LNCAP (cell line): Measurements from ENCODE around the gene BPI.

Experiments used
- CTCF ChIP-seq: fragments of 450-650 bp; IDR thresholded peaks from 2 replicates; pipeline ENCODE4 v1.5.1; 2017; ENCODE audit warnings: mild to moderate bottlenecking

Gene BPI

GRCh38 chr20:38261054-38261390, 42.9 kb upstream of the BPI start:
- TF ChIP-seq CTCF, result no peak

GRCh38 chr20:38262931-38263330, 41.0 kb upstream of the BPI start:
- TF ChIP-seq CTCF, result no peak

GRCh38 chr20:38266426-38266825, 37.5 kb upstream of the BPI start:
- TF ChIP-seq CTCF, result no peak

GRCh38 chr20:38267296-38267695, 36.7 kb upstream of the BPI start:
- TF ChIP-seq CTCF, result no peak

GRCh38 chr20:38267901-38268514, 35.9 kb upstream of the BPI start:
- TF ChIP-seq CTCF, result no peak

GRCh38 chr20:38269040-38269439, 34.9 kb upstream of the BPI start:
- no peak for TF ChIP-seq CTCF

GRCh38 chr20:38269715-38270114, 34.2 kb upstream of the BPI start:
- TF ChIP-seq CTCF, result no peak
